AG04450 (cell line): ENCODE measurements around the gene USP33. TPM values are rescaled to one million over a fixed set of nuclear protein-coding genes. Genes with fewer than 3 reads are reported as not detected.
"Not testable (repeated sequence)": the region's sequence is repeated elsewhere in the genome, so short reads cannot be mapped to it uniquely, and the experiment has no call there.

Experiments used
- CTCF ChIA-PET: fragments of 300-600, 350-600 bp; formaldehyde crosslinking; extraction: SDS; loops from one replicate; lab custom pipeline; 2022; ENCODE audit warnings: antibody characterized with exemption, inconsistent platforms; lab: Charles Lee
- POLR2A ChIA-PET: fragments of 350-600 bp; formaldehyde crosslinking; extraction: SDS; loops from one replicate; lab custom pipeline; 2021; ENCODE audit warnings: antibody characterized with exemption, inconsistent platforms; lab: Yijun Ruan, JAX
- DNase-seq: peaks from one replicate; pipeline ENCODE4 v3.0.0-alpha.2; 2011; ENCODE audit warnings: low read depth, low spot score
- H3K27ac ChIP-seq: one replicate; pipeline ENCODE4 v1.5.1; 2012; ENCODE audit warnings: low read depth, low read length, control low read depth
- H3K27me3 ChIP-seq: one replicate; pipeline ENCODE4 v1.6.0; 2012; ENCODE audit warnings: low read length; ENCODE audit not compliant: control insufficient read depth, insufficient read depth
- H3K4me3 ChIP-seq: 2 replicates; pipeline ENCODE4 v1.5.1; 2011; ENCODE audit warnings: mild to moderate bottlenecking, low read depth, low read length, control low read depth
- H3K9me3 ChIP-seq: 2 replicates; pipeline ENCODE4 v1.5.1; 2012; ENCODE audit warnings: low read length; ENCODE audit not compliant: control insufficient read depth, insufficient read depth
- CTCF ChIP-seq: IDR thresholded peaks from 2 replicates; pipeline ENCODE4 v1.5.1; 2011; ENCODE audit warnings: low read depth, low read length, control low read depth, inconsistent platforms
- polyA plus RNA-seq: library from polyadenylated mRNA; depleted of rRNA; stranded (reverse); fragments of >200 nt; gene quantifications from 2 replicates; pipeline ENCODE4 v1.2.3, GENCODE V29; 2011

USP33 gene
- polyA plus RNA-seq, 1 experiment, result 86.0 TPM

GRCh38 chr1:77757603-77758002 lies 2.0 kb downstream of the USP33 start:
- H3K4me3 ChIP-seq, result peak overlapping the region; percentile 11
- no peak for DNase-seq
- H3K9me3 ChIP-seq, result no peaks in the 10 kb centered on the region
- H3K27ac ChIP-seq, result no peak overlapping the region
- CTCF ChIA-PET, result no interaction called here
- POLR2A ChIA-PET, result interaction anchor here (0.5 kb wide), 1 partner anchor 22 kb away, joined by 3 read pairs; the partner anchor contains the start of gene MIGA1
- H3K27me3 ChIP-seq, result no peaks in the 10 kb centered on the region
- TF ChIP-seq CTCF, result no peak

GRCh38 chr1:77757066-77757584 lies 2.5 kb downstream of the USP33 start:
- H3K27ac ChIP-seq, result no peak overlapping the region
- CTCF ChIA-PET, result no interaction called here
- DNase-seq, result no peak

GRCh38 chr1:77756052-77756754 lies 3.4 kb downstream of the USP33 start:
- ChIA-PET POLR2A (no interaction called here), CTCF (no interaction called here)
- no peak for TF ChIP-seq CTCF
- DNase-seq, result no peak
- Histone ChIP-seq H3K27me3 (no peaks in the 10 kb centered on the region), H3K27ac (no peak overlapping the region), H3K4me3 (no peak overlapping the region), H3K9me3 (no peaks in the 10 kb centered on the region)

More at GRCh38 chr1:77757066-77757584, 2.5 kb downstream of the USP33 start:
- no peak for TF ChIP-seq CTCF
- Histone ChIP-seq H3K9me3 (no peaks in the 10 kb centered on the region), H3K4me3 (no peak overlapping the region), H3K27me3 (no peaks in the 10 kb centered on the region)
- POLR2A ChIA-PET, result no interaction called here

- not testable (repeated sequence) for H3K4me3 ChIP-seq, H3K27ac ChIP-seq, H3K27me3 ChIP-seq, H3K9me3 ChIP-seq
- ChIA-PET CTCF (interaction anchor here (0.6 kb wide), 1 partner anchor 200 kb away, joined by 5 read pairs; no protein-coding TSS in a partner anchor), POLR2A (interaction anchor here (0.7 to 1.0 kb wide), 2 partner anchors 89 to 125 kb away, joined by 3 read pairs; no protein-coding TSS in a partner anchor)
- peak; percentile 6 for DNase-seq
Observed at GRCh38 chr1:77749489-77749888, 10.2 kb downstream of the USP33 start.

- ChIA-PET POLR2A (no interaction called here), CTCF (no interaction called here)
- Histone ChIP-seq H3K27me3 (no peaks in the 10 kb centered on the region), H3K9me3 (no peaks in the 10 kb centered on the region), H3K27ac (no peak overlapping the region), H3K4me3 (no peak overlapping the region)
- no peak for DNase-seq
- TF ChIP-seq CTCF, result no peak
Observed at GRCh38 chr1:77744576-77744975, 15.1 kb downstream of the USP33 start.
